GM21723 (cell line): ENCODE measurements around the gene HNRNPF.
A peak's percentile ranks its signal among the peaks of the same experiment; 100 is the strongest.

ENCODE experiments used
- ATAC-seq: cut with Tn5 transposase; IDR thresholded peaks from one replicate; pipeline ENCODE4 v1.9.1; 2021; ENCODE audit warnings: mild to moderate bottlenecking, moderate library complexity; ENCODE audit not compliant: unreplicated experiment

The HNRNPF gene

DNA sequence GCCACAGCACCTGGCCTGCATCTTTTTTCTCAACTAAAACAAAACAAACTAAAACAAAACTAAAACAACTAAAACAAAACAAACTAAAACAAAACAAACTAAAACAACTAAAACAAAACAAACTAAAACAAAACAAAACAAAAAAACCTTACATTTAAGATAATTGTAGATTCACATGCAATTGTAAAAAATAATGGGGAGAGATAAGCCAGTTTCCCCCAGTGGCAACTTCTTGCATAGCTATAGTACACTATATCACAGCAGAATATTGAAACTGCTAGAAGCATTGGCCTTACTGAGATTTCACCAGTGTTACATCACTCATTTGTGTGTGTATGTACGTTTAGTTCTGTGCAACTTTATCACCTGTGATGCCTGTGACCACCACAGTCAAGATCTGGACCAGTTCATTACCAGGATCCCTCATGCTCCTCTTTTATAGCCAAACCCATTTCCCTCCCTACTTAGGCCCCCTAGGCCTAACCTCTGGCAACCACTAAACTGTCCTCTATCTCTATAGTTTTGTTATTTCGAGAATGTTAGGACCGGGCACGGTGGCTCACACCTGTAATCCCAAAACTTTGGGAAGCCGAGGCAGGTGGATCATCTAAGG lies 28.3 kb downstream of the HNRNPF start:
- no peak for ATAC-seq

DNA sequence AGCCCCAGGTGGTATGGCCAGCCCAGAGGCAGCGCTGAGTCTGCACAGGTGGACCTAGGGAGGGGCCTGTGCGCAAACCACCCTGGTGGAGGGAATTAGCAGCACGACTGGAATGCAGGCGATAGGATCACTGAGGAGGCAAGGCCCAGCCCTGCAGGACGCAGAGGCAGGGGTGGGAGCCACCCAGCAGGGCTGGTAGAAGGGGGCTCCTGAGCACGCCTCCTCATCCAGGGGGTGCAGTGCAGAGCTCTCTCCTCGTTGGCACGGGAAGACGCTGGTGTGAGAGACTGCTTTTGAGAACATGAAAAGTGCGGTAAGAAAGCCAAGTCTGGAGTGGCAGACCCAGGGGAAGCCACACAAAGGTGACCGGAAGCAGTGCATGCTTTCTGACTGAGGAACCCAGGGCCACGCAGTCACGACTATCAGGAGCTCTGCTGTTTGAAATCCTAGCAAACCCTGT lies 31.5 kb downstream of the HNRNPF start:
- no peak for ATAC-seq

DNA sequence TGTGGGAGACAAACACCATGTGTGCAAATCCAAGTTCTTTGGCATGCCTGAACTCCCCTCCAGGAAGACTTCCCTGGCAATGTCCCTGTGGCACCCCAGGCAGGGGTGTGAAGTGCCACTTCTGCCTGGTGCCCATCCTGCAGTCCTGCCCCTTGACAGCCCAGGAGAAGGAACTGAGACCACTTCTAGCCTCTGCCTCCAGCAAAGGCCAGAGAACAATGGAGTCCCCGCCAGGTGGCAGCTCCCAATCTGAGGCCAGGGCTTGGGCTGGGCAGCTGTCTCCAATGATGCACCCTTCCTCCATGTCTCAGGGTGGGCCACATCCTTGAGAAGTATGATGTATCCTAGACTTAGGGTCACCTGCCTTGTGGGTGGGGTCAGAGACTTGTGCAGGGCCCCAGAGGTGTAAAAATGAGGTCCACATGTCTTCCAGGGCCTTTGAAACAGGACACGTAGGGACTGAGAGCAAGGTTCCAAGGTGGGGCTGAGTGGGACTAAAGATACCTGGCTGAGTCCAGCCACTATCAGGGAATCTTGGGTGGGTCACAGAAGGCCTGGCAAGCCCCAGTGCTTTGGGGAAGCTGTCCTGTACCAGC lies 32.1 kb downstream of the HNRNPF start:
- ATAC-seq, result no peak

DNA sequence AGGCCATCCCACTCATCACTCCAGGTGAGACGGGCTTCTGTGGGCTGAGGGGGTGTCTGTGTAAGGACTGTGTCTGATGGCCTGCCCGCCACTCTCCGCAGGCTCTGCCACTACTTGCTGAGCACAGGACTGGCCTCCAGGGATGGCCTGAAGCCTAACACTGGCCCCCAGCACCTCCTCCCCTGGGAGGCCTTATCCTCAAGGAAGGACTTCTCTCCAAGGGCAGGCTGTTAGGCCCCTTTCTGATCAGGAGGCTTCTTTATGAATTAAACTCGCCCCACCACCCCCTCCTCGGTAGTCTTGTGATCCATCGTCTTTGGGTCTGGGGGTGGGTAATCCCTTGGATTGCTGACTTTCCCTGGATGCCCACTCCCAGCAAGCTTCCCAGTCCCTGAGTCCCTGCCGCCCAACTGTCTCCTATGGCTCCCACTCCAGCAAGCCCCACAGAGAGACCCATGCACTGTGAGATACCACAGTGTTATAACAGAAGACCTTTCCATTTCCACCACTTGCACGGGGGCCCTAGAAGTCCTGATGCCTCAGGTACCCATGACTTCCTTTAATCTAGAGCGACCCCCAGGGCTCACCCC lies 32.8 kb downstream of the HNRNPF start:
- ATAC-seq, result no peak

DNA sequence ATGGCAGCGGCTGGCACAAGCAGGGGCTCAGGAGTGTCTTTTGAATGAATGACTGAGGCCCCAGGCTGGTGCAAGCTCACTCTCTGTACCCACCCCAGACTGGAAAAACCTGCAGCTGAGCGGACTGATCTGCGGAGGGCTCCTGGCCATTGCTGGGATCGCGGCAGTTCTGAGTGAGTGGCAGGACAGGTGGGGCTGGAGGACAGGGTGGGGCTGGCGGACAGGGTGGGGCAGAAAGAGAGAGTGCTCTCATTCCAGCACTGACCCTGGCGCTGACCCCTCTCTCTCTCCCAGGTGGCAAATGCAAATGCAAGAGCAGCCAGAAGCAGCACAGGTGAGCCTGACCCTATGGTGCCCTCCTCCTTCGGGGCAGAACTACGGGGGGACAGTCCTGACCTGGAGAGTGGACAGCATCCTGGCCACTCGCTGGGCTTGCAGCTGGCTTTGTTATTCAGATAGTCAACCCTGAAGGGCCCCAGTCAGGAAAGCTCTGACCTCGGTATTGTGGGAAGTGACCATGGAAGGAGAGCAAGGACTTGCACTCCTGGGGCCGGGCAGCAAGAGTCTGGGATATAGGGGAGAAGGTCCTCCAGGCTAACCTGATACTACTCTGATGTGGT lies 33.5 kb downstream of the HNRNPF start:
- no peak for ATAC-seq

DNA sequence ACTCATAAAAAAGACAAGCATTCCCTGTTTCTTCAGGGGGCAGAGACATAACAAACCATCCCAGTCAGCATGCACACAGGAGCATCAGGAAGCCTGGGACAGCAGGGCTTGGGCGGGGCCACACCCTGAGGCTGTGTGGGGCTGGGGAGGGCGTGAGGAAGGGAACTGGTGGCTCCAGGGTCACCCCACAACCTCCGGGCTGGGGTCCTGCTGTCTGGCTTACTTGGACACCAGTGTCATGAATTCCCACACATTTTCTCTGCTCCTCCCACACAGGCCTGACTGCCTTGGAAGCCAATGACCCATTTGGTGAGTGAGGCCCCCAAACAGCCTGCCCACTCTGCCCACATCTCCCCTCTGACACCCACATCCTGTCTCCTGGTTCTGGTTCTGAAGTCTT lies 34.8 kb downstream of the HNRNPF start:
- no peak for ATAC-seq

DNA sequence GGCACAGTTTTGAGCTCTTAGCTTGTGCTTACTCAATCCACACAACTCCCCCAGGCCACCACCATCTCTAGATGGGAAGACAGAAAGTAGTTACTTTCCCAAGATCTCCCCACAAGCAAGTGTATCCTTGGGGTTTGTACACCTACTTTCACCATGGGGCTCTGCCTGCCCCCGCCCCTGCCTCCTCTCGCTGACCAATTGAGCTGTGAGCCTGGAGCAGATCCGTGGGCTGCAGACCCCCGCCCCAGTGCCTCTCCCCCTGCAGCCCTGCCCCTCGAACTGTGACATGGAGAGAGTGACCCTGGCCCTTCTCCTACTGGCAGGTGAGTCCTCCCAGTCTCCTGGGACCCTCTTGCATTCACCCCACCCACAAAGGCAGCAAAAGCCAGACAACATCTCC lies 35.5 kb downstream of the HNRNPF start:
- ATAC-seq, result no peak

DNA sequence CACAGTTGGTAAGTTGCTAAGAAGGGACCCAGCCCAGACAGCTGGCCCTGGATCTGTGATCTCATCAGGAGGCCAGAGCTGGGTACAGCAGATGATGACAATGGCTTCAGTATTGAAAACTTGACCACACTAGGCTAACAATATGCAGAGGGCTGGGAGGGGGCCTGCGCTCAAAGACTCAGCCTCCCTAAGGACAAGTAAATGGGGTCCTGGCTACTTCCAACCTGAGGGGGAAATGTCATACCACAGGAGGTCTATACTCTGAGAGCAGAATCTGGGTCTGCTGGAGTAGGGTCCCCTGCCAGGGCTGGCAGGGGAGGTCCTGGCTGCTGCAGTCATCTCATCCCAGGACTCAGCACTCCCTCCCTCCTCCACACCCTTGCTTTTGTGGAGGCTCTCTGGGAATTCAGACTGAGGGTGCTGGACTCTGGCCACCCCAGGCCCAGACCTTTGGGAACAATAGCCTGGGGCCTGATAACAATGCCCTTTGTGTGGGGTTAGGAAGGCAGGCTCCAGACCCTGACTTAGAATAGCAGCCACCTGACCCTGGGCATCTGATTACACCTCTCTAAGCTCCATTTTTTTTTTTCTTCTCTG lies 36.1 kb downstream of the HNRNPF start:
- ATAC-seq, result no peak

DNA sequence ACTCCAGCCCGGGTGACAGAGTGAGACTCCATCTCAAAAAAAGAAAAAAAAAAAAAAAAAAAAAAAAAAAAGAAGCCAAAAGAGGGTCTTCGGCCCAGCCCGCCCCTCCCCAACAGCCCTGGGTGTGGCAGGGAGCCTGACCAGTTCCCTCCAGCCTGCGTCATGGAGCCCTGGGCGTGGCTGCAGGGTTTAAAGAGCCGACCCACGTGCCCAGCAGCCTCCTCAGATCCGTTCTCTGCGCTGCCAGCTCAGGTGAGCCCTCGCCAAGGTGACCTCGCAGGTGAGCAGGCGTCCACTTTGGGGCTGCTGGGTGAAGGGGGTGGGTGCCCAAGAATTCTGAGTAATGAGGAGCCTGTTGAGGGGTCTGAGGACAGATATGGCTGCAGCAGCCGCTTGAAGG lies 37.6 kb downstream of the HNRNPF start, which contains the start of gene FXYD4:
Gene FXYD4, plus strand, starts transcription at position 219 of the 400 bp plus-strand sequence. CDS start 2,111 bp downstream, outside the sequence.
- no peak for ATAC-seq

DNA sequence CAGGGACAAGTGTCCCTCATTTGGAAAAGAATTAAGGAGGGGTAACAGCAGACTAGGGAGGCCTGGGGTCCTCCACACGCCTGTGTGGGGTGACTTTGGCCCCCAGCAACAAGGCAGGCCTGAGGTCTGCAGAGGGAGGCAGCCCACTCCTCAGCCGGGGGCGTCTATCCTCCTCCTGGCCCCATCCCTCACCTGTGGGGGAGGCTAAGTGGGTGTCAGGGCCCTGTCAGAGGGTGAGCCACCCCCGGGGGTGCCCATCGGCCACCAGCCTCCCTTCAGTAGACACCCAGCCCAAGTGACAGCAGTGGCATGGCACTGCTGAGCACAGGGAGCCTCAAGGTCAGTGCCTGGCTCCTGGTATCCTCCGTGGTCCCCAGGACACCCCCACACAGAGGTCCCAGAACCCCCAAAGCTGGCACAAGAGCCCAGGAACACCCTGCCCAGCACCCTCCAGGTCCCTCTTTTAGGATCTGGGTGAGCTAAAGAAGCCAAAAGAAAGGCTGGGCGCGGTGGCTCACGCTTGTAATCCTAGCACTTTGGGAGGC lies 38.2 kb downstream of the HNRNPF start:
- no peak for ATAC-seq

DNA sequence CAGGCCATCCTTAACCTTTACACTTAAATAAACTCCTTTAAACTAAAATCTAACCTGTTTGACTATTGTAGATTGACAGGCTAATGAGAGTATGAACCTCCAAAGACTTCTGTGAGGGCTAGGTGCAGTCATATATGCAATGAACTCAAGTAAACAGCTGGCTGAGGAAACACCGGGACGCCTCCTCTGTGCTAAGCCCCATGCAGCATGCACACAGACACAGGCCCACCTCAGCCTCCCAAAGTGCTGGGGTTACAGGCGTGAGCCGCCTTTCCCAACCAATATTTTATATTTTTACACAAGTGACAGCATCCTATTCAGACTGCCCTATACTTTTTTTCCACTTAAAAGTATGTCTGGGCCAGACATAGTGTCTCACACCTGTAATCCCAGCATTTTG lies 39.1 kb downstream of the HNRNPF start:
- no peak for ATAC-seq

DNA sequence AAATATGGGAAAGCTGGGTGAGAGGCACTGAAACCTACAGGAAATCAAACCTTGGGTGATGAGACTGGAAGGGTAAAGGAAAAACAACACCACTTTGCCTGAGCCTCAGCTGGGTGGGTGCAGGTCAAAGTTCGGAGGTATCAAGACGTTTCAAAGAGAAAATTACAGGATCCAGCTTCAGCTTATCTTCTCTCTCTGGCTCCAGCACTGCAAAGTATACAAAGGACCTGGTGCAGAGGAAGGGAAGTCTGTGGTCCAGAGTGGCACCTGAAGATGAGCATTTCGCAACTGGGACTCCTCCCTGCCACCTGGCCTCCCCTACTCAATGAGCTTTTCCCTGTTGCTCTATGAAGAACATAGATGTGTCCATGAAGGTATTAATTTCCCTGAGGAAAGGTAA lies 44.0 kb downstream of the HNRNPF start:
- no peak for ATAC-seq

DNA sequence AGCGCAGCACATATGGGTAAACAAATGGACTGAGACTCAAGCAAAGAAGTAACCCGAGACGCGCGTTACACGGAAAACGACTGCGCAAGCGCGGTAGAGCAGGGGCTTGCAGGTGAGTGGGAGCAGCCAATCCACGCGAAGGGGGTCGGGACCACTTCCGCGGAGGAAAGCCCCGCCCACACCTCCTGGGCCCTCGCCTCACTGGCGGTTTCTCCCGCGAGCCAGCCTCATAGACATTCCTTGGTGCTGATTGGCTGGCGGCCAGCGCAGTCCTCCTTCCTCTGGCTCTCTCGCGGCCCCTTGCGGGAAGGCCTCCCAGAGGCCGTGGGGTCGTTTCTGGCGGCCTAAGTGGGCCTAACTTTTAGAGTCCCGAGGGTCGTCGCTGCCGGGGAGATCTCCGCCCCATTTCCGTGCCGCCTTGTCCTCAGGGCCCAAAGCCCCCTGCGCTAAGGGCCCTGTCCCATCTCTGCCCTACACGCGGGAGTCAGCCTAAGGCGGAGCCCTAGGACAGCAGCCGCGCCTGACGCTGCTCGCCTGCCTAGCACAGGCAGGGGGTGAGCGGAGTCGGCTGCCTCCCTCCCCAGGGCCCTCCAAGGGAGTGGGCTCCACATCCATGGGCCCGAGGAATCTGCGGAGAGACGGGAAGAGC lies 46.7 kb downstream of the HNRNPF start:
- peak; percentile 97 for ATAC-seq

DNA sequence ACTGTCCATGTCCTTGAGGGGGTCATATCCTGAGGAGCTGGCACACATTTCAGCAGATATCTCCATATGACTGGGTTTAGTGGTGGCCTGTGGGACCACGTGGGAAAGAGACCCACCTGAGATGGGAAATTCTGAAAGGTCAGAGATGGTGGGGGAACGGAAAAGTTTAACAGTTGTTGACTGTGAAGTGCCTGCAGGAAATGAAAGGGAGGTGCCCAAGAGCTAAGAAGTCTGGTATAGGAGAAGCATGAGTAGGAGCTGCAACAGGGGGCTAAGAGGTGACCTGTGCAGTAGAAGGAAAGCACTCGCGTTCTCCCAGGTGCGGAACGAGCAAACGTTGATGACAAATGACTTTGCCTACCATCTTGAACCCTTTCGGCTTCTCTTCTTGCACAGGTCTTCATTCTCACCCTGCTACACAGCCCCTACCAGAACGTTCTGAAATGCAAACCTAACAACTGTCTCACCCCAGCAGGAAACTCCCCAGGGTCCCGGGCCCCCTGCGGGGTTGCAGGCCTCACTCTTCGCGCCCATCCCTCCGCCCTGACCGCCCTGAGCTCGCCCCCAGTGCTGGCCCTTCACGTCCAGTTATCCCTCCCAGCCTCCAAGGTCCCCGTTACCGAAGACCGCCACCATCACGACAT lies 47.3 kb downstream of the HNRNPF start:
- ATAC-seq, result no peak

DNA sequence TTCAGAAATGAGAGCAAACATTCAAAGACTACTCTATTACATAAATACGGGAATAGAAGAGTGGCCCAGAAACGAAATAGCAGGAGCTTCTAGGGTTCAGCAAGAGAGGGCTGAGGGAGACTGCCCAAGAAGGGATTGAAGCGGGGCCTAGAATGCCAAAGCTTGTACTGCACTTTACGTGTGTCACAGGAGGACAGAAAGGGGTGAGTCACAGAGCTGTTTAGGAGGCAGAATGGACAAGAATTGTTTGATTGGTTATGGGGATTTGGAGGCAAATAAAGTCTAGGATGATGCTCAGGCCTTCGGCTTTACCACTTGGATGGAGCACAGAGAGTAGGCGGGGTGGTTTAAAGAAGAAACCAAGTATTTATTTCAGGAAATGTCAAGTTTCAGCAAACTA lies 48.9 kb downstream of the HNRNPF start:
- no peak for ATAC-seq

DNA sequence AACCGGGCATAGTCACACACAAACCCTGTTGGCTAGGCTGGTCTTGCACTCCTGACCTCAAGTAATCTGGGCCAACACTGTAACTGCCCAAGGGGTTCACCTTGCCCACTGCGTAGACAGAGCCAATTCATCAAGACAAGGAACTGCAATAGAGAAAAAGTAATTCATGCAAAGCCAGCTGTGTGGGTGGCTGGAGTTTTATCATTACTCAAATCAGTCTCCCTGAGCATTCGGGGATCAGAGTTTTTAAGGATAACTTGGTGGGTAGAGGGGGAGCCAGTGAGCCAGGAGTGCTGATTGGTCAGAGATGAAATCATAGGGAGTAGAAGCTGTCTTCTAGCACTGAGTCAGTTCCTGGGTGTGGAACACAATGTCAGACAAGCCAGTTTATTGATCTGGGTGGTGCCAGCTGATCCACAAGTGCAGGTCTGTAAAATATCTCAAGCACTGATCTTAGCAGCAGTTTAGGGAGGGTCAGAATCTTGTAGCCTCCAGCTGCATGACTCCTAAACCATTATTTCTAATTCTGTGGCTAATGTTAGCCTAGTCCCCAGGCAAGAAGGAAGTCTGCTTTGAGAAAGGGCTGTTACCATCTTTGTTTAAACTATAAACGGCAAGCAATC lies 53.1 kb downstream of the HNRNPF start:
- no peak for ATAC-seq

DNA sequence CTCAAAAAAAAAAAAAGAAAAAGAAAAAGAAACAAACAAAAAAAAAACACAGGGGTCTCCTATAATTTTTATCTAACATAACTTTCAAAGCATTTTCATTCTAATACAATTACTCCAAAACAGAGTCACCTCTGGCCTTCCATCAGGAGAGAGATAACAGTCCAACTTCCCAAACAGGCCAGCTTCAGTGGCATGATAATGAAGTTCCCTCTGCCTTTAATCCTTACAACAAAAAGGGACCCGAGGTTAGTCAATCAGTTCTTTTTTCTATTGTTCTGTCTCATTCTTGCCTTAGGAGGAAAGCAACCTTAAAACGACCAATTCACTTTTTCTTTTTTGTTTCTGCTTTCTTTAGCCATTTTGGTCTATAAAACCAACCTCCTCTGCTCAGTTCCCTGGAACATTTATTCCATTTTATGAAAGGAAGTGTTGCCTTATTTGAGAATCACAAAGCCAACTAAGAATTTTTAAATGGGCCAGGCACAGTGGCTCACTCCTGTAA lies 54.1 kb downstream of the HNRNPF start:
- ATAC-seq, result no peak

DNA sequence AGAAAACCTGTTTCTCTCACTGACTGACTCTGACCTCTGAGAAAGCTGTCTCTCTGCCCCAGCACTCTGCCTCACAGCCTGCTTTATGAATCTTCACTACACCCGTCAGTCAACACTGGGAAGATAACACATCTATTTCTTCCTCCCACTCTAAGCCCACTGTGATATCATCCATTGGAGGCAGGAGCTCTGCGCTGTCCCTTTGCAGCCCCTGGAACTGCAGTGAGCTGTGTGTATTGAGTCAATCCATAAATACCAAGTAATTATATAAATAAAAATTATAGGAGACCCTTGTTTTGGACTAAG lies 54.7 kb downstream of the HNRNPF start:
- ATAC-seq, result no peak

DNA sequence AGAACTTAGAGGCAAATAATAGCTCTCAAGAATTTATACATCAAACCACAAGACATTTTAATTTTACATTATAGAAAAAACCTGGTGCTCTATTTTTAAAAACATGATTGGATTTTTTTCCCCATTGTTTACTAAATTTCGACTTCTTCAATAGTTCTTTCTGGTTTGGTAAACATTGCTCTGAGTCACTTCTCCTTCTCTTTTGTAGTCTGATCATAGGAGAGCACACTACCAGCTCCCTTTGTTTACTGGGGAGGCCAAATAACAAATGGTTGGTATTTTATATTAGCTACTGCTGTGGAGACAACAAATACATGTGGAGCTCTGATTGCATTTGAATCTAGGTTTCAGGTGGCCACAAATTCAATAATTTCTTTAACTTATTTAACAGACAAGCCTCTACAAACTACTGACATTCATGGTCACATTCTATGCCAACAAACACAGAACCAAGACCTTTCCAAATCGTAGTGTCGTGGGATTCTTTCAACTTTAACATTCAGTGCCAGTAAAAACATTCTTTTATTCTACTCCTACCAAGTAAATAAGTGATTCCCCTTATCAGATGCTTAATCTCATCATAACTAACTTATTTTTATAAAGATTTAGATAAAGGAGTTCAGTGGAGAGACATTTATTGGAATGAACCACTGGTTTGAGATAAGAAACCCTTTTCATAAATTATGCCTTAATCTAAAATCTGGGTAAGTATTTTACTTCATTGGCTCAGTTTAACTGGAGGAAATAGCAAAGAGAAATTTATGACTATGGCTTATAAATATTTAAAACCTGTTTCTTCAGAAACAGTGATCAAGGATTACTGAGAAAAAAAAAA lies 55.3 kb downstream of the HNRNPF start:
- no peak for ATAC-seq
